Posterior cingulate gyrus (tissue), 11 donors: ENCODE data around the gene SCNN1A.

Source experiments
- DNase-seq, 10 donors: peaks; one replicate each; pipeline versions ENCODE4 v3.0.0 to v3.0.0-alpha.2; 2020 to 2021; ENCODE audit warnings: mixed read lengths in 3 of 10
- intact Hi-C: fragments of 100-400 bp; cut with DNase I; formaldehyde crosslinking; loops from one replicate; pipeline ENCODE4 v1.15.1; 2023

SCNN1A gene

GRCh38 chr12:6324936-6325750 lies 50.2 kb downstream of the SCNN1A start:
- intact Hi-C loops = no loop called here
- DNase-seq = no peak

GRCh38 chr12:6323995-6324711 lies 51.2 kb downstream of the SCNN1A start:
- no peak for DNase-seq
- intact Hi-C loops = no loop called here

GRCh38 chr12:6323340-6323994 lies 51.9 kb downstream of the SCNN1A start:
- intact Hi-C loops = no loop called here
- DNase-seq = peak in 1 of 10 donors; percentile 60

- peak in 1 of 10 donors; percentile 20 for DNase-seq
- intact Hi-C loops = no loop called here
These were observed 52.4 kb downstream of the SCNN1A start for GRCh38 chr12:6322969-6323339.

GRCh38 chr12:6322352-6322751 lies 53.0 kb downstream of the SCNN1A start:
- intact Hi-C loops = no loop called here
- DNase-seq = no peak

GRCh38 chr12:6321905-6322304 lies 53.5 kb downstream of the SCNN1A start:
- intact Hi-C loops = no loop called here
- DNase-seq = peak in 1 of 10 donors; percentile 4

- intact Hi-C loops = no loop called here
- DNase-seq = peak in 1 of 10 donors; percentile 4
These were observed 55.9 kb downstream of the SCNN1A start for GRCh38 chr12:6319446-6319845.

- intact Hi-C loops = no loop called here
- DNase-seq = no peak
These were observed 56.9 kb downstream of the SCNN1A start for GRCh38 chr12:6318440-6318879.

GRCh38 chr12:6317693-6318439 lies 57.5 kb downstream of the SCNN1A start:
- DNase-seq = peak in 1 of 10 donors; percentile 5
- intact Hi-C loops = no loop called here

GRCh38 chr12:6316921-6317692 lies 58.3 kb downstream of the SCNN1A start:
- intact Hi-C loops = no loop called here
- DNase-seq = peak in 2 of 10 donors; percentile 60 to 64

- intact Hi-C loops = no loop called here
- DNase-seq = peak in 3 of 10 donors; percentile 26 to 66 (median 56)
These were observed 59.4 kb downstream of the SCNN1A start for GRCh38 chr12:6315704-6316597.

GRCh38 chr12:6315184-6315583 lies 60.2 kb downstream of the SCNN1A start:
- intact Hi-C loops = no loop called here

GRCh38 chr12:6314776-6315175 lies 60.6 kb downstream of the SCNN1A start:
- intact Hi-C loops = no loop called here
- DNase-seq = peak in 3 of 10 donors; percentile 61 to 68 (median 63)

More at GRCh38 chr12:6315184-6315583, 60.2 kb downstream of the SCNN1A start:
- no peak for DNase-seq

- peak in 3 of 10 donors; percentile 49 to 74 (median 54) for DNase-seq
- intact Hi-C loops = no loop called here
These were observed 61.9 kb downstream of the SCNN1A start for GRCh38 chr12:6313326-6313940.

GRCh38 chr12:6312529-6313325 lies 62.6 kb downstream of the SCNN1A start:
- DNase-seq = peak in 3 of 10 donors; percentile 30 to 61 (median 52)
- intact Hi-C loops = no loop called here

- intact Hi-C loops = no loop called here
- DNase-seq = peak in 3 of 10 donors; percentile 10 to 56 (median 46)
These were observed 63.4 kb downstream of the SCNN1A start for GRCh38 chr12:6311822-6312528.
